GM18502 (cell line): ENCODE data around the gene SEPTIN5.

Experiments used
- ATAC-seq: cut with Tn5 transposase; IDR thresholded peaks from one replicate; pipeline ENCODE4 v1.9.1; 2021; ENCODE audit warnings: mild to moderate bottlenecking; ENCODE audit not compliant: unreplicated experiment, poor library complexity

The SEPTIN5 gene

DNA sequence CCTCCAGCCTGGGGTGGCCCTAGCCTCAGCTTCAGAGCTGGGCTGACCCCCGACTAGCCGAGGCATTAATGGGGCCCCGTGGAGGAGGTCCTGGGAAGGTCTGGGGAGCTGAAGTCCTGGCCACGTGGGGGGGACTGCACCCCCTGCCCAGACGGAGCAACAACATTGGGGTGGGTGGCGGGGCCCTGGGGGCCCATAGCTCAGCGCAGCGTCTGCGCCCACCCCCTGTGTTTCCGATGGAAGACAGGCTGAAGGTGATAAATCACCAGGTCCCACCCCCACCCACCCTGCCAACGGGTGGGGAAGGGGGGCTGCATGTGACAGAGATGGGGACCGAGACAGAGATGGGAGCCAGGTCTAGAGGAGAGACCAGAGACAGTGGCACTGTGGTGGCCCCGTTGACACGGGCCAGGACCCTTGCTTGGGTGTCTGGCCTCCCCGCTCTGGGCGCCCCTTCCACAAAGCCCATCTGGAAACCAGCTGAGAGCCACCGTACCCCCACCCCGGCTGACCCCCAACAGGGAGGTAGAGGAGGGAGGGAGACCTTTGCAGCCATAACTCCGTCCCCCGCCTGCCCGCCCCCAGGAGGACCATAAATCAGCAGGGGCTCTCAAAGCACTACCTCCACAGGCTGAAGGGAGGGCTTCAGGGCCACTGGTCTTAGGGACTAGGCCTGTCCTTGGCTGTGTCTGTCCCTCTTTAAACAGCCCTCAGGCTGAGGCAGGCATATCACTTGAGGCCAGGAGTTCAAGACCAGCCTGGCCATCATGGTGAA, 17.2 kb downstream of the SEPTIN5 start:
- ATAC-seq = no peak

GRCh38 chr22:19732403-19733113, 18.3 kb downstream of the SEPTIN5 start:
- no peak for ATAC-seq

GRCh38 chr22:19733755-19734154, 19.5 kb downstream of the SEPTIN5 start:
- ATAC-seq = no peak

GRCh38 chr22:19734163-19734562, 19.9 kb downstream of the SEPTIN5 start:
- ATAC-seq = no peak

- ATAC-seq = no peak
Observed at GRCh38 chr22:19734837-19735382, 20.6 kb downstream of the SEPTIN5 start.

GRCh38 chr22:19735665-19736510, 21.6 kb downstream of the SEPTIN5 start:
- ATAC-seq = no peak

GRCh38 chr22:19737846-19738663, 23.8 kb downstream of the SEPTIN5 start:
- no peak for ATAC-seq

- ATAC-seq = no peak
Observed at GRCh38 chr22:19738664-19739447, 24.6 kb downstream of the SEPTIN5 start.

DNA sequence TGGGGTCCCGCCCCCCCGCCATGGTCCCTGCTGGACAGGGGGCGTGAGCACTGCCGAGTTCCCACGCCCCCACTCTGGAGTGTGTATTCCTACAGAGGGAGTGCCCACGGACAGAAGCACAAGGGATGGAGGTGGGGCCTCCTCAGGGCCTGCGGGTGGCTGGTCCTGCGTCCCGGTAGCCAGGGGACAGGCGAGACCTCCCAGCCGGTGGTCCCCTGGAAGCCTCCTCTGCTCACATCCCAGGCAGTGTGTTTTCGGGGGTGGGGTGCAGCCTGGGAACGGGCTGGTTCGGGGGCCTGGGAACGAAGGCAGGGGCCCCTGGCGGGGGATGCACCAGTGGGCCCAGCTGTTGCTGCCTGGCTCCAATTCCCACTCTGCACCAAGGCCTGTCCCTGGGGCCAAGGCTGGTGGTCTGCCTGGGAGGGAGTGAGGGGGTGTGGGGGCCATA, 25.2 kb downstream of the SEPTIN5 start:
- no peak for ATAC-seq

DNA sequence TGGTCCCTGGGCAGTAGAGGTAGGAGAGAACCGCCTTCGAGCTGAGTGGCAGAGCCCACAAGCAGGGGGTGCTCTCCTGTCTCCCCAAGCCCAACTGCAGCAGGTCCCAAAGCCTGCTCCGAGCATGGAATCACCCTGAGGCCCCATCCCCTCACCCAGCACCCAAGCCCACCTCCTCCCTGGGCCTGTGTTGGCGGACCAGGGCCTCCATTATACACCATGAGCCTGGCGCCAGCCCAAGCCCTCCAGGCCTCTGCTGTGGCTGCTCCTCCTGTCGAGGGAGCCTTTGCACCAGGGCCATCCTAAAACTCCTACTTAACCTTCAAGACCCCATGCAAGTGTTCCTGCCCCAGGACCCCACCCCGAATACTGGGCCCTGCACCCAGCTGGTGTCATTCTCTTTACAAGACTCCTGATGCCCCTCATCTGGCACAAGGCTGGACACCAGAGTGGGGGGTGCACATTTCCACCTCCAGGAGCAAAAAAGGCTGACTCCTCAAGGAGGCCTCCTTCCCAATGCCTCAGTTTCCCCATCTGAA, 25.7 kb downstream of the SEPTIN5 start:
- no peak for ATAC-seq

DNA sequence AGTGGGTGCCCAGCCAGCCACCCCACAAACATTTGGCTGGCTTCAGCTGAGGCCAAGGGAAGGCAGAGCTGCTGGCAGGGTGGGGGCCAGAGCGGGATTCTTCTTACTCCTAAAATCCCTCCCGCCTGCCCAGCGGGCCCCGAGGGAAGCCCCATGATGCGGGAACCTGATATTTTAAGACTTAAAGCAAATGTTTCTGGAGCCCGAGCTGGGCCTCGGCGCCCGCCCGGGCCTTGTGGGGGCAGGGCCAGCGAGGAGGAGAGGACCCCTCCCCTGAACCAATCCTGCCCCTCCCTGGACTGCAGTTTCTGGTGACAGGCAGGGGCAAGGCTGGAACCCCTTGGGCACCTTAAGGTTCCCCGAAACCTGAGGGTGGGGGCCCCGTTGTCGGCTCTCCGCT, 26.3 kb downstream of the SEPTIN5 start:
- no peak for ATAC-seq

- ATAC-seq = no peak
Observed at GRCh38 chr22:19741053-19741452, 26.8 kb downstream of the SEPTIN5 start.

DNA sequence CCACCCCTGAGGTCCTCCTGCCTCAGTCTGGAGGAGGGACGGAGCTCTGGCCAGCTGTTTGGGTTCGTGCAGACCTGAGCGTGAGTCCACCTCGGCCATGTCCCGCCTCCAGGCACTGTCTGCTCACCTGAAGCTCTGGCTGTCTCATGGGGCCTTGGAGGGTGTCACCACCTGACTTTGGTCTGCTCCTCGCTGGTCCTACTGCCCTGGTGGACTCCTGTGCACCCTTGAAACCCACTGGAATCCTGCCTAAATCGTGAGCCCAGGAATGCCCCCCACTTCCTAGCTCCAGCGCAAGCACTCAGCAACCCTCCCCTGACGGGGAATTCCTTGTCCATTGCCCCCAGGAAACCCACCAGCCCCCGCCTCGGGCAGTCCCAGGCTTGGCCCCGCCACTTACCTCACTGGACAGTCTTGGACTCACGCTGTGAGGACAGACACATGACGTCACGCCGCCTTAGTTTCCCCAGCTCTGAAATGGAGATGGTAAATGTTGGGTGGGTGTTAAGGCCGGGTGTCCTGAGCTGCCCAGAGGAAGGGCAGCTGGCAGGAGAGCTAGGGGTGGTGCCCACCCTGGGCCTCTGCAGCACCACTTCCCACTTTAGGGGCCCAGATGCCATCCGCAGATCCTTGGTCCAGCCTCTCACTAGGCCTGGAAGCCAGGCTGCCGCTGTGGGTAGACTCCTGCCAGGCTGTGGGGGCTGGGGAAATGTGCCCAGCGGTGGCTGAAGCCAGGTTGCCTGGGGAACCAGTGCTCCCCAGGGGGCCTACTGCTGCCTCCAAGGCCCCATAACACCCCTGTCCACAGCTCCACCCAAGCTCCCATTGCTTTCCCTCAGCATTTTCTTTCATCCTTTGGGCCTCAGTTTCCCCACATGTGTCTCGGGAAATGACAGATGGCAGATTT, 28.1 kb downstream of the SEPTIN5 start:
- ATAC-seq = no peak

DNA sequence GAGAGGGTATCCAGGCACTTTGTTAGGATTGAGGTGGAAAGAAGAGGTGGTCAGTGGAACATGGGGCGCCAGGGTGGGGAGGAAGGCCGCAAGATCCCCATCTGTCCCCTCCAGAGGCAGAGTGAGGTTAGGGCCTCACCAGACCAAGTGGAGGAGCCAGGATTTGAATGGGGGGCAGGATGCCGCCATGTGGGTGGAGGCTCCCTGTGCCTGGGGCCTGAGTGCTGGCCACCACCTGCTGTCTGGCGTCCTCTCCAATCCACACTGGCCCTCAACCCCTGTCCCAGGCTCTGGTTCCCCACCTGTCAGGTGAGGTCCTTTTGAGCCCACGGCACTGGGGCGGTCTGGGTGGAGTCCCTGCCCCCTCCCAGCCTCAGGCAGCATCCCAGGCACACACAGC, 28.8 kb downstream of the SEPTIN5 start:
- ATAC-seq = no peak

- ATAC-seq = no peak
Observed at GRCh38 chr22:19743651-19744050, 29.3 kb downstream of the SEPTIN5 start.

DNA sequence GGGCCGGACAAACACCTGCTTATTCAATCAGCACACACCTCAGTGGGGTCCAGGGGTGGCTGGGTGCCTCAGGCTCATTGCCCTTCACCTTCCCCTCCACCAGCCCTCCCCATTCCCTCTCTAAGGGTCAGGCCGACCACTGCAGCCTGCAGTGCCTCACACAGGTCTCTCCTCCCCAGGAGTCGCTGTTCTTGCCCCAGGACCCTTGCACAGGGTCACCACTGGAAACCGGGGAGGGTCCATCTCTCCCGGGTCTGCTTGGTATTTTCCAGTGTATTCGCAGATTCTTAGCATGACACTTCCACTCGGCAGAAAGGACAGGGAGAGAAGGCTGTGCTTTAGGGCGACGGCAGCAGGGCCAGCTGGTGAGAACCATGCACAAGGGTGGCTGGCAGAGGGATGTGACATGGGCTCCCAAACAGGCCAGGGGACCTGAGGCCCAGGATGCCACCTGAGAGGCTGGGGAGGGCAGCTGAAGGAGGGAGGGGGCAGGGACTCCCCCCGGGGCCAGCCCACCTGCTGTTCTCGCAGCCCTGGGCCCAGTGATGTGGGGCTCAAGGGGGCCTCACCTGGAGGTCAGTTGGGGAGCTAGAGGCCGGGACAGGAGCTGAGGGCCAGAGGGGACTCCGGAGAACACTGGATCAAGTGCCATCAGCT, 30.2 kb downstream of the SEPTIN5 start:
- no peak for ATAC-seq
